Subcutaneous adipose tissue (tissue), 4 donors: ENCODE measurements around the gene ATP8B4. TPM values are rescaled to one million over a fixed set of nuclear protein-coding genes. Genes with fewer than 3 reads are reported as not detected.

Source experiments
- CTCF ChIP-seq: fragments of 450-650 bp; IDR thresholded peaks from one replicate; pipeline ENCODE4 v1.5.1; 2016; ENCODE audit warnings: low read depth, mild to moderate bottlenecking, control low read depth, antibody characterized with exemption, moderate library complexity
- total RNA-seq, 4 donors: library from RNA; depleted of rRNA; stranded (reverse); fragments of >200 nt; gene quantifications; one replicate each; pipeline ENCODE4 v1.1.0, GENCODE V29; 2016

Gene ATP8B4
- total RNA-seq, 4 donors from 2014 or later: 39.9 to 75.3 (median 65.9) TPM

- TF ChIP-seq CTCF: no peak
Measured at GRCh38 chr15:49890689-49891088, 228.3 kb downstream of the ATP8B4 start.

- TF ChIP-seq CTCF: no peak
Measured at GRCh38 chr15:49889536-49889935, 229.5 kb downstream of the ATP8B4 start.

- no peak for TF ChIP-seq CTCF
Measured at GRCh38 chr15:49888734-49889133, 230.3 kb downstream of the ATP8B4 start.

GRCh38 chr15:49888323-49888693 is 230.7 kb downstream of the ATP8B4 start:
- no peak for TF ChIP-seq CTCF

- no peak for TF ChIP-seq CTCF
Measured at GRCh38 chr15:49887659-49888322, 231.2 kb downstream of the ATP8B4 start.

- no peak for TF ChIP-seq CTCF
Measured at GRCh38 chr15:49883121-49883520, 235.9 kb downstream of the ATP8B4 start.

- TF ChIP-seq CTCF: no peak
Measured at GRCh38 chr15:49881866-49882265, 237.2 kb downstream of the ATP8B4 start.
